Lung (tissue), 12 donors: ENCODE results near the gene RHOT1. TPM values are rescaled to one million over a fixed set of nuclear protein-coding genes. Genes with fewer than 3 reads are reported as not detected.
"Not testable (repeated sequence)": the region's sequence is repeated elsewhere in the genome, so short reads cannot be mapped to it uniquely, and the experiment has no call there.

Source experiments
- ATAC-seq: fragments of 200-7000 bp; cut with Tn5 transposase; one replicate; pipeline ENCODE4 v1.9.1; 2020; ENCODE audit warnings: moderate number of reproducible peaks; ENCODE audit not compliant: insufficient read depth, low FRiP score
- DNase-seq, 3 donors: peaks; one replicate each; pipeline ENCODE4 v3.0.0-alpha.2; 2013 to 2017
- H3K27ac ChIP-seq, 2 donors: one replicate each; pipeline ENCODE4 v1.5.1; 2013; ENCODE audit warnings: mild to moderate bottlenecking in 2 of 2, moderate library complexity in 2 of 2, control low read depth in 1 of 2, inconsistent platforms in 1 of 2, low read depth in 1 of 2, low read length in 1 of 2
- H3K27me3 ChIP-seq, 3 donors: one replicate each; pipeline ENCODE4 v1.5.1; 2013; ENCODE audit warnings: low read length in 2 of 3; ENCODE audit not compliant: control insufficient read depth in 3 of 3, insufficient read depth in 3 of 3
- H3K36me3 ChIP-seq, 4 donors: one replicate each; pipeline ENCODE4 v1.5.1; 2013; ENCODE audit warnings: low read length in 4 of 4, mild to moderate bottlenecking in 1 of 4, moderate library complexity in 1 of 4; ENCODE audit not compliant: control insufficient read depth in 4 of 4, insufficient read depth in 4 of 4
- H3K4me1 ChIP-seq, 5 donors: one replicate each; pipeline ENCODE4 v1.5.1; 2013; ENCODE audit warnings: low read length in 5 of 5, mild to moderate bottlenecking in 2 of 5, moderate library complexity in 1 of 5; ENCODE audit not compliant: control insufficient read depth in 5 of 5, insufficient read depth in 5 of 5
- H3K4me3 ChIP-seq: one replicate; pipeline ENCODE4 v1.5.1; 2013; ENCODE audit warnings: mild to moderate bottlenecking, control low read depth, moderate library complexity
- H3K9ac ChIP-seq, 2 donors: one replicate each; pipeline ENCODE4 v1.5.1; 2013; ENCODE audit warnings: low read length in 2 of 2, control low read depth in 1 of 2; ENCODE audit not compliant: insufficient read depth in 1 of 2
- H3K9me3 ChIP-seq, 4 donors: one replicate each; pipeline ENCODE4 v1.5.1; 2013; ENCODE audit warnings: low read length in 3 of 4, mild to moderate bottlenecking in 1 of 4, moderate library complexity in 1 of 4; ENCODE audit not compliant: control insufficient read depth in 4 of 4, insufficient read depth in 3 of 4
- CTCF ChIP-seq: IDR thresholded peaks from 2 replicates; pipeline ENCODE4 v1.5.1; 2012; ENCODE audit warnings: mild to moderate bottlenecking; ENCODE audit errors: control extremely low read depth, extremely low read depth
- WGBS, 2 donors: extraction: QIAGEN DNeasy Blood & Tissue Kit; methylation state at CpG; one replicate each; pipeline ENCODE4 v1.1.7; 2013; 5-methylcytosine and 5-hydroxymethylcytosine counted together
- polyA plus RNA-seq, 2 donors: library from polyadenylated mRNA; stranded (reverse); fragments of 200-250 nt; gene quantifications; one replicate each; pipeline ENCODE4 v1.2.1, GENCODE V29; 2013
- total RNA-seq, 2 donors: library from RNA; depleted of rRNA in 1 of 2; stranded (reverse); fragments of >200 nt in 1 of 2; gene quantifications; one replicate each; pipeline ENCODE4 v1.2.1, GENCODE V29; 2014 to 2021
- donor health status: control.
- donor health status: control.
- donor health status: Bipolar disorder and iron deficiency.
- donor health status: healthy.
- donor health status: DM: yes; HTN: yes; CAD: no.

RHOT1 gene
- total and polyA plus RNA-seq, 4 donors, result 28.5 to 90.5 (median 44.9) TPM

GRCh38 chr17:32261936-32262510, 119.7 kb downstream of the RHOT1 start:
- Histone ChIP-seq H3K36me3 (no peaks in the 10 kb centered on the region), H3K27ac (no peak overlapping the region), H3K27me3 (peaks cover 0 to 21% (median 0%) of the 10 kb centered on the region in 3 donors), H3K4me3 (no peak overlapping the region), H3K9me3 (no peaks in the 10 kb centered on the region), H3K9ac (no peak overlapping the region), H3K4me1 (peaks cover 0 to 29% (median 5%) of the 10 kb centered on the region in 5 donors)
- WGBS, 2 donors, result 83 to 90% methylated on average over 13 of the region's 13 CpGs
- DNase-seq (no peak), ATAC-seq (no peak)
- no peak for TF ChIP-seq CTCF

- 90 to 96% methylated on average over 17 of the region's 17 CpGs for WGBS, 2 donors
- H3K27ac ChIP-seq, DNase-seq, H3K4me3 ChIP-seq, H3K9ac ChIP-seq, ATAC-seq, H3K36me3 ChIP-seq, H3K9me3 ChIP-seq: not testable (repeated sequence)
- H3K27me3 ChIP-seq, result peaks cover 0 to 35% (median 7%) of the 10 kb centered on the region in 3 donors
- peaks cover 0 to 38% (median 5%) of the 10 kb centered on the region in 5 donors for H3K4me1 ChIP-seq
Measured at GRCh38 chr17:32263515-32263914, 121.2 kb downstream of the RHOT1 start.

GRCh38 chr17:32264140-32264799, 122.0 kb downstream of the RHOT1 start:
- Histone ChIP-seq H3K27me3 (peaks cover 0 to 41% (median 7%) of the 10 kb centered on the region in 3 donors), H3K27ac (no peak overlapping the region)
- no peak for ATAC-seq

More at GRCh38 chr17:32264140-32264799, 122.0 kb downstream of the RHOT1 start:
- peak; percentile 44 to 83 (median 72) for DNase-seq
- H3K4me3 ChIP-seq, result no peak overlapping the region
- no peak for TF ChIP-seq CTCF
- H3K9me3 ChIP-seq, result no peaks in the 10 kb centered on the region
- no peaks in the 10 kb centered on the region for H3K36me3 ChIP-seq
- peaks cover 0 to 38% (median 5%) of the 10 kb centered on the region in 5 donors for H3K4me1 ChIP-seq
- WGBS, 2 donors, result 45 to 57% methylated on average over 6 of the region's 6 CpGs
- no peak overlapping the region for H3K9ac ChIP-seq
